Prostate gland (tissue), 2 donors: ENCODE measurements around the gene ILKAP.

Experiments
- POLR2AphosphoS5 ChIP-seq: sonication (generic); formaldehyde crosslinking; IDR thresholded peaks from one replicate; pipeline ENCODE4 v1.6.1; 2017; ENCODE audit warnings: antibody characterized with exemption
- TF ChIP-seq, protein P1 (sequence below), 4 experiments: fragments of 200-600 bp in 2 of 4; fragments of 450-650 bp in 2 of 4; sonication (generic) in 2 of 4; IDR thresholded peaks; 1 replicate in 3 of 4; 2 replicates in 1 of 4; pipeline ENCODE4 v1.5.1; 2016 to 2019; ENCODE audit warnings: antibody characterized with exemption in 4 of 4, mild to moderate bottlenecking in 2 of 4, moderate library complexity in 2 of 4

GRCh38 chr2:238130696-238131628, 72.5 kb downstream of the ILKAP start:
- TF ChIP-seq, protein P1, sequence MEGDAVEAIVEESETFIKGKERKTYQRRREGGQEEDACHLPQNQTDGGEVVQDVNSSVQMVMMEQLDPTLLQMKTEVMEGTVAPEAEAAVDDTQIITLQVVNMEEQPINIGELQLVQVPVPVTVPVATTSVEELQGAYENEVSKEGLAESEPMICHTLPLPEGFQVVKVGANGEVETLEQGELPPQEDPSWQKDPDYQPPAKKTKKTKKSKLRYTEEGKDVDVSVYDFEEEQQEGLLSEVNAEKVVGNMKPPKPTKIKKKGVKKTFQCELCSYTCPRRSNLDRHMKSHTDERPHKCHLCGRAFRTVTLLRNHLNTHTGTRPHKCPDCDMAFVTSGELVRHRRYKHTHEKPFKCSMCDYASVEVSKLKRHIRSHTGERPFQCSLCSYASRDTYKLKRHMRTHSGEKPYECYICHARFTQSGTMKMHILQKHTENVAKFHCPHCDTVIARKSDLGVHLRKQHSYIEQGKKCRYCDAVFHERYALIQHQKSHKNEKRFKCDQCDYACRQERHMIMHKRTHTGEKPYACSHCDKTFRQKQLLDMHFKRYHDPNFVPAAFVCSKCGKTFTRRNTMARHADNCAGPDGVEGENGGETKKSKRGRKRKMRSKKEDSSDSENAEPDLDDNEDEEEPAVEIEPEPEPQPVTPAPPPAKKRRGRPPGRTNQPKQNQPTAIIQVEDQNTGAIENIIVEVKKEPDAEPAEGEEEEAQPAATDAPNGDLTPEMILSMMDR (IDR thresholded peaks at IDR 0.05): no peak
- TF ChIP-seq POLR2AphosphoS5: no peak
